IMR-90 (cell line): ENCODE data around the gene NXNL2. TPM values are rescaled to one million over a fixed set of nuclear protein-coding genes. Genes with fewer than 3 reads are reported as not detected.

ENCODE experiments used
- ATAC-seq: fragments of 200-7000 bp; cut with Tn5 transposase; 2 replicates; pipeline ENCODE4 v1.9.1; 2020; ENCODE audit warnings: low read depth, mild to moderate bottlenecking, moderate library complexity
- BruUV-seq: library from RNA; stranded (reverse); fragments of 400-500 nt; replicated peaks from 2 replicates; lab custom pipeline; 2021; lab: Mats Ljungman, UMichigan
- CTCF ChIA-PET: fragments of 300-600 bp; formaldehyde crosslinking; extraction: SDS; loops from one replicate; lab custom pipeline; 2021; ENCODE audit warnings: antibody characterized with exemption; lab: Yijun Ruan, JAX
- POLR2A ChIA-PET: fragments of 300-600 bp; sonication (Branson Sonifier 250); formaldehyde crosslinking; loops from one replicate; lab custom pipeline; 2022; ENCODE audit warnings: antibody characterized with exemption; ENCODE audit not compliant: unreplicated experiment; lab: Charles Lee
- DNase-seq: peaks from one replicate; pipeline ENCODE4 v3.0.0; 2013
- H2AFZ ChIP-seq: replicated peaks from 2 replicates; pipeline ENCODE3; 2013; ENCODE audit warnings: low read length, mild to moderate bottlenecking; ENCODE audit not compliant: poor library complexity
- H2AK5ac ChIP-seq: 2 replicates; pipeline ENCODE4 v1.6.1; 2013; ENCODE audit warnings: low read depth, low read length, inconsistent platforms
- H2AK9ac ChIP-seq: replicated peaks from 2 replicates; pipeline ENCODE3; 2013; ENCODE audit warnings: mild to moderate bottlenecking, low read depth, low read length, moderate library complexity; ENCODE audit not compliant: poor library complexity
- H2BK120ac ChIP-seq: 2 replicates; pipeline ENCODE4 v1.6.1; 2013; ENCODE audit warnings: low read depth, low read length, inconsistent platforms
- H2BK15ac ChIP-seq: 3 replicates; pipeline ENCODE4 v1.6.1; 2013; ENCODE audit warnings: low read depth, low read length, inconsistent platforms
- H2BK20ac ChIP-seq: 2 replicates; pipeline ENCODE4 v1.6.1; 2013; ENCODE audit warnings: low read depth, mild to moderate bottlenecking, inconsistent platforms, low read length, moderate library complexity
- H2BK5ac ChIP-seq: 2 replicates; pipeline ENCODE4 v1.6.1; 2013; ENCODE audit warnings: mild to moderate bottlenecking, low read depth, low read length, inconsistent platforms; ENCODE audit not compliant: poor library complexity, severe bottlenecking
- H3K14ac ChIP-seq: replicated peaks from 2 replicates; pipeline ENCODE4 v1.6.1; 2013; ENCODE audit warnings: low read depth, low read length, inconsistent platforms
- H3K18ac ChIP-seq: 2 replicates; pipeline ENCODE4 v1.6.1; 2013; ENCODE audit warnings: low read depth, low read length, control low read depth
- H3K23ac ChIP-seq: 2 replicates; pipeline ENCODE4 v1.6.1; 2013; ENCODE audit warnings: low read depth, low read length, inconsistent platforms
- H3K27ac ChIP-seq: 2 replicates; pipeline ENCODE4 v1.5.1; 2013; ENCODE audit warnings: mild to moderate bottlenecking, control low read depth, low read length; ENCODE audit not compliant: insufficient read depth
- H3K27me3 ChIP-seq: 2 replicates; pipeline ENCODE4 v1.6.1; 2013; ENCODE audit warnings: low read length; ENCODE audit not compliant: control insufficient read depth, insufficient read depth
- H3K36me3 ChIP-seq: 2 replicates; pipeline ENCODE4 v1.6.1; 2013; ENCODE audit warnings: low read length, mixed read lengths; ENCODE audit not compliant: control insufficient read depth, insufficient read depth
- H3K4ac ChIP-seq: 2 replicates; pipeline ENCODE4 v1.6.1; 2013; ENCODE audit warnings: low read depth, low read length, inconsistent platforms
- H3K4me1 ChIP-seq: 2 replicates; pipeline ENCODE4 v1.6.1; 2013; ENCODE audit warnings: low read length, mixed read lengths; ENCODE audit not compliant: control insufficient read depth, insufficient read depth
- H3K4me2 ChIP-seq: 2 replicates; pipeline ENCODE4 v1.6.1; 2013; ENCODE audit warnings: low read depth, mild to moderate bottlenecking, control low read depth, low read length, moderate library complexity
- H3K4me3 ChIP-seq: 2 replicates; pipeline ENCODE4 v1.5.1; 2013; ENCODE audit warnings: low read depth, mild to moderate bottlenecking, control low read depth, low read length, moderate library complexity; ENCODE audit not compliant: insufficient read depth
- H3K56ac ChIP-seq: 2 replicates; pipeline ENCODE4 v1.6.1; 2013; ENCODE audit warnings: low read length, inconsistent platforms; ENCODE audit not compliant: insufficient read depth; ENCODE audit errors: extremely low read depth
- H3K79me1 ChIP-seq, 2 experiments: 2 replicates each; pipeline ENCODE4 v1.6.1; 2013; ENCODE audit warnings: low read length in 2 of 2, inconsistent platforms in 1 of 2, low read depth in 1 of 2
- H3K9ac ChIP-seq: 2 replicates; pipeline ENCODE4 v1.6.1; 2013; ENCODE audit warnings: low read depth, low read length, control low read depth
- H3K9me1 ChIP-seq: 2 replicates; pipeline ENCODE4 v1.6.1; 2013; ENCODE audit warnings: low read length, inconsistent platforms; ENCODE audit not compliant: insufficient read depth
- H3K9me3 ChIP-seq: 2 replicates; pipeline ENCODE4 v1.6.1; 2013; ENCODE audit warnings: low read length; ENCODE audit not compliant: control insufficient read depth, insufficient read depth
- H4K20me1 ChIP-seq: 2 replicates; pipeline ENCODE4 v1.6.1; 2013; ENCODE audit warnings: low read length, inconsistent platforms; ENCODE audit not compliant: insufficient read depth
- H4K5ac ChIP-seq: 2 replicates; pipeline ENCODE4 v1.6.1; 2013; ENCODE audit warnings: mild to moderate bottlenecking, low read depth, low read length, control low read depth
- H4K8ac ChIP-seq, 2 experiments: 2 replicates each; pipeline ENCODE4 v1.6.1; 2013; ENCODE audit warnings: low read depth in 2 of 2, low read length in 2 of 2, control low read depth in 1 of 2, inconsistent platforms in 1 of 2
- H4K91ac ChIP-seq: 2 replicates; pipeline ENCODE4 v1.6.1; 2013; ENCODE audit warnings: low read depth, low read length, inconsistent platforms; ENCODE audit not compliant: insufficient read depth
- CTCF ChIP-seq: conservative IDR thresholded peaks from 2 replicates; pipeline ENCODE4 v1.5.1; 2012; ENCODE audit warnings: mild to moderate bottlenecking, low read depth, low read length, improper control_type of control experiment
- FOS ChIP-seq: fragments of 150-350 bp; IDR thresholded peaks from 2 replicates; pipeline ENCODE4 v1.6.1; 2016; ENCODE audit warnings: low read depth, low read length
- WGBS, 2 experiments: methylation state at CpG; one replicate each; pipeline versions ENCODE4 v1.1.5 to v1.1.7; 2013; ENCODE audit warnings: missing lambda C conversion rate in 2 of 2; ENCODE audit not compliant: insufficient read length in 1 of 2; ENCODE audit errors: extremely low coverage in 2 of 2; 5-methylcytosine and 5-hydroxymethylcytosine counted together
- dilution Hi-C: fragments of 300-500 bp; cut with HindIII; formaldehyde crosslinking; loops from one replicate; pipeline ENCODE4 v1.14.3; 2018; ENCODE audit warnings: low sequenced_read_pairs; ENCODE audit not compliant: unreplicated experiment
- in situ Hi-C: fragments of 300-500 bp; cut with MboI; formaldehyde crosslinking; loops from 3 replicates; pipeline ENCODE4 v1.14.3; 2019; ENCODE audit warnings: low sequenced_read_pairs, inconsistent platforms, mixed read lengths
- intact Hi-C: fragments of 100-400 bp; cut with micrococcal nuclease; formaldehyde crosslinking; loops from 2 replicates; pipeline ENCODE4 v1.10.0; 2022
- polyA plus RNA-seq, 3 experiments: library from polyadenylated mRNA; depleted of rRNA; stranded (reverse); fragments of >200 nt; gene quantifications; 2 replicates each; pipeline ENCODE4 v1.2.3, GENCODE V29; 2012; ENCODE audit warnings: low replicate concordance in 1 of 3
- total RNA-seq: library from RNA; depleted of rRNA; stranded (reverse); fragments of >200 nt; gene quantifications from 2 replicates; pipeline ENCODE4 v1.2.3, GENCODE V29; 2012

NXNL2 gene
- total and polyA plus RNA-seq, 2 of the 4 experiments (the other 2 are of a cell fraction), result 3.2 to 6.4 TPM

DNA sequence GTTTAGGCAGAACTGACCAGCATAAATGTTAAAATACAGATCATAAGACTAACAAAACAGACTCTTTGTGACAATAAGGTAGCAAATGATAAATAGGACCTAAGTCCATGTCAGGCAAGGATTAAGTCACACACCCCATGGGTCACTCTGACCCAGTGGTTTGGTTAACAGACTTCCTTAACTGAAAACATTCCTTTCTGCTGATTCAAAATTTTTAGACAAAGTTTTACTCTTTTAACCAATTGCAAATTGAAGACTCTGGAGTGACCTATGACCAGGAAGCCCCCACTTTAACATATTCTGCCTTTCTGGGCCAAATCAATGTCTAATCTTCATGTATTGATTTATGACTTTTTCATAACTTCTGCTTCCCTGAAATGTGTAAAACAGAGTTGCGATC lies 4.9 kb upstream of the NXNL2 start:
- Histone ChIP-seq H3K27ac (peak overlapping the region; percentile 63), H3K4me1 (peaks cover 23% of the 10 kb centered on the region), H3K23ac (peak overlapping the region; percentile 88), H3K9me1 (peaks cover 31% of the 10 kb centered on the region), H3K27me3 (no peaks in the 10 kb centered on the region), H3K4ac (peak overlapping the region; percentile 95), H3K9me3 (no peaks in the 10 kb centered on the region), H3K4me2 (peak overlapping the region; percentile 47; the same call in 1 of the 2 replicates), H2AK5ac (peak overlapping the region; percentile 95), H2BK15ac (peak overlapping the region; percentile 78), H2BK20ac (peak overlapping the region; percentile 96), H2BK5ac (peak overlapping the region; percentile 93), H4K20me1 (no peaks in the 10 kb centered on the region), H4K5ac (peak overlapping the region; percentile 40; the same call in 1 of the 2 replicates), H3K36me3 (no peaks in the 10 kb centered on the region), H2BK120ac (peak overlapping the region; percentile 97), H2AK9ac (peak overlapping the region; percentile 74), H3K9ac (peak overlapping the region; percentile 27; the same call in 1 of the 2 replicates), H3K18ac (peak overlapping the region; percentile 77; the same call in 1 of the 2 replicates), H4K91ac (peak overlapping the region; percentile 95), H2AFZ (no peak overlapping the region), H3K56ac (peak overlapping the region; percentile 96), H3K14ac (peak overlapping the region; percentile 83), H3K79me1 (peaks cover 29 to 64% of the 10 kb centered on the region in 2 experiments), H3K4me3 (no peak overlapping the region), H4K8ac (peak overlapping the region; percentile 82 to 86)
- in situ Hi-C loops (no loop called here), intact Hi-C loops (no loop called here), dilution Hi-C loops (no loop called here)
- WGBS, 2 experiments, result no CpG with 5 or more reads among the region's 1 CpG
- ATAC-seq (peak; percentile 14), DNase-seq (peak; percentile 78)
- POLR2A ChIA-PET, result no interaction called here
- no TSS peak for BruUV-seq
- TF ChIP-seq FOS (0 out of 2 replicates have a peak, but pooled peaks have one; percentile 13), CTCF (no peak)
- CTCF ChIA-PET, result no interaction called here
